ENCODE measurements around the gene CLEC20A. TPM values are rescaled to one million over a fixed set of nuclear protein-coding genes. Genes with fewer than 3 reads are reported as not detected.

Gene CLEC20A
- total and polyA plus RNA-seq, 2 experiments from 2014 or later = not detected

GRCh38 chr1:178434360-178434759 is 62.4 kb downstream of the CLEC20A start:
- Histone ChIP-seq H3K27ac (ENCODE audit: low read depth) (no peak overlapping the region), H3K36me3 (ENCODE audit: insufficient read depth) (no peaks in the 10 kb centered on the region), H3K79me2 (replicated peaks; ENCODE audit: insufficient read depth) (no peaks in the 10 kb centered on the region), H3K9me2 (ENCODE audit: insufficient read depth) (no peaks in the 10 kb centered on the region), H3F3A (replicated peaks; ENCODE audit: low read depth) (no peaks in the 10 kb centered on the region), H3K27me3 (ENCODE audit: insufficient read depth) (no peaks in the 10 kb centered on the region), H3K4me3 (no peak overlapping the region), H2AFZ (no peak overlapping the region), H4K20me1 (replicated peaks; ENCODE audit: insufficient read depth) (no peaks in the 10 kb centered on the region), H3K4me2 (no peak overlapping the region), H3K4me1 (ENCODE audit: insufficient read depth) (peaks cover 17% of the 10 kb centered on the region; the same call in 1 of the 2 replicates)
- Mint-ChIP-seq H3K4me3 (no peak overlapping the region), H3K36me3 (ENCODE audit: low read depth) (no peaks in the 10 kb centered on the region; the same call in 2 of the 3 replicates), H3K4me1 (peaks cover 20% of the 10 kb centered on the region), H3K27ac (no peak overlapping the region), H3K9me3 (no peaks in the 10 kb centered on the region), H3K27me3 (ENCODE audit: insufficient read depth, low read depth, poor library complexity) (no peaks in the 10 kb centered on the region)
- ATAC-seq = no peak
- no peak for DNase-seq (ENCODE audit: low spot score)
- TF ChIP-seq CREB1 (CRISPR knock-in tag; IDR thresholded peaks at IDR 0.05; ENCODE audit: low read depth) (no peak), ZNF462 (CRISPR knock-in tag; IDR thresholded peaks at IDR 0.05) (no peak), CTCF (conservative IDR thresholded peaks at IDR 0.05; ENCODE audit: low read depth in 2 of 2) (no peak), EZH2 (IDR thresholded peaks at IDR 0.05; ENCODE audit: low read depth, unreplicated experiment) (no peak), ETS1 (IDR thresholded peaks at IDR 0.05) (no peak), ZNF331 (CRISPR knock-in tag; IDR thresholded peaks at IDR 0.05; ENCODE audit: low read depth) (no peak)

Small RNAs within 50 kb of the gene (small RNA-seq; reads per million reads assigned to genes)
- gene RF00017 (ENCODE audit: low replicate concordance) = not detected

Other genes starting within 250 kb of the CLEC20A start
- not detected in 2 replicates for gene TEX35, start 16.1 kb upstream of the CLEC20A start, total RNA-seq (2014; rRNA removed; shearing (Covaris generic))
- 0.09 TPM in 1 of 2 replicates, not detected in the other for gene TEX35, start 16.1 kb upstream of the CLEC20A start, polyA plus RNA-seq (2016; fragmentation: Nextera tagmentation; extraction: Ambion mirVana)
- 28.6 and 31.2 TPM in 2 replicates for gene RALGPS2, start 228.3 kb upstream of the CLEC20A start, total RNA-seq (2014; rRNA removed; shearing (Covaris generic))
- gene RALGPS2, start 228.3 kb upstream of the CLEC20A start, polyA plus RNA-seq (2016; fragmentation: Nextera tagmentation; extraction: Ambion mirVana) = 8.1 and 8.8 TPM in 2 replicates

All from GM23338 (cell line).